ENCODE results near the gene NCAN.

GRCh38 chr19:19167612-19168011 is 44.1 kb upstream of the NCAN start:
- TF ChIP-seq, protein P1, sequence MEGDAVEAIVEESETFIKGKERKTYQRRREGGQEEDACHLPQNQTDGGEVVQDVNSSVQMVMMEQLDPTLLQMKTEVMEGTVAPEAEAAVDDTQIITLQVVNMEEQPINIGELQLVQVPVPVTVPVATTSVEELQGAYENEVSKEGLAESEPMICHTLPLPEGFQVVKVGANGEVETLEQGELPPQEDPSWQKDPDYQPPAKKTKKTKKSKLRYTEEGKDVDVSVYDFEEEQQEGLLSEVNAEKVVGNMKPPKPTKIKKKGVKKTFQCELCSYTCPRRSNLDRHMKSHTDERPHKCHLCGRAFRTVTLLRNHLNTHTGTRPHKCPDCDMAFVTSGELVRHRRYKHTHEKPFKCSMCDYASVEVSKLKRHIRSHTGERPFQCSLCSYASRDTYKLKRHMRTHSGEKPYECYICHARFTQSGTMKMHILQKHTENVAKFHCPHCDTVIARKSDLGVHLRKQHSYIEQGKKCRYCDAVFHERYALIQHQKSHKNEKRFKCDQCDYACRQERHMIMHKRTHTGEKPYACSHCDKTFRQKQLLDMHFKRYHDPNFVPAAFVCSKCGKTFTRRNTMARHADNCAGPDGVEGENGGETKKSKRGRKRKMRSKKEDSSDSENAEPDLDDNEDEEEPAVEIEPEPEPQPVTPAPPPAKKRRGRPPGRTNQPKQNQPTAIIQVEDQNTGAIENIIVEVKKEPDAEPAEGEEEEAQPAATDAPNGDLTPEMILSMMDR (IDR thresholded peaks at IDR 0.05), result no peak
- TF ChIP-seq POLR2A (IDR thresholded peaks at IDR 0.05), result no peak
